Left renal cortex interstitium (tissue), 4 donors: Measurements from ENCODE around the gene DOK5. TPM values are rescaled to one million over a fixed set of nuclear protein-coding genes. Genes with fewer than 3 reads are reported as not detected.

Source experiments
- DNase-seq, 4 donors: peaks; one replicate each; pipeline ENCODE4 v3.0.0-alpha.2; 2013; ENCODE audit warnings: low read depth in 4 of 4, low spot score in 2 of 4, missing footprints in 1 of 4
- polyA plus RNA-seq, 4 donors: library from polyadenylated mRNA; unstranded; fragments of 120-200 nt; gene quantifications; one replicate each; pipeline ENCODE4 v1.2.1, GENCODE V29; 2013; ENCODE audit not compliant: insufficient read length in 4 of 4

The DOK5 gene
- polyA plus RNA-seq, 4 donors = 8.4 to 12.1 (median 8.6) TPM

DNA sequence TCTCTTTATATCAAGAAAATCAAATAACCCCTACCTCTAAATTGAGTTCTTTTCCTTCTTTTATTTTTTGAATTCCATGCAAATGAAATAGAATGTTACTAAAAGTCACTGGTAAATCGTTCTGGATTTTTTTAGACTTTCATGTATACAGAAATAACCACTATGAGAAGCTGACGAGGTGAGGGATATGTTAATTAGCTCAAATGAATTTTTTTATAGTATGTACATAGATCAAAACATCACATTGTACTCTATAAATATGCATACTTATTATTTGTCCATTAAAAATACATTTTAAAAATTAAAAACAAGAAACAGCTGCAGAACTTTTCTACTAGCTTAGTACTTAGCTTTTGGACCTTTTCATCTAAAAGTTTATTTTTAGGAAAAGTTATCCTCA lies 165.4 kb downstream of the DOK5 start:
- DNase-seq = no peak

DNA sequence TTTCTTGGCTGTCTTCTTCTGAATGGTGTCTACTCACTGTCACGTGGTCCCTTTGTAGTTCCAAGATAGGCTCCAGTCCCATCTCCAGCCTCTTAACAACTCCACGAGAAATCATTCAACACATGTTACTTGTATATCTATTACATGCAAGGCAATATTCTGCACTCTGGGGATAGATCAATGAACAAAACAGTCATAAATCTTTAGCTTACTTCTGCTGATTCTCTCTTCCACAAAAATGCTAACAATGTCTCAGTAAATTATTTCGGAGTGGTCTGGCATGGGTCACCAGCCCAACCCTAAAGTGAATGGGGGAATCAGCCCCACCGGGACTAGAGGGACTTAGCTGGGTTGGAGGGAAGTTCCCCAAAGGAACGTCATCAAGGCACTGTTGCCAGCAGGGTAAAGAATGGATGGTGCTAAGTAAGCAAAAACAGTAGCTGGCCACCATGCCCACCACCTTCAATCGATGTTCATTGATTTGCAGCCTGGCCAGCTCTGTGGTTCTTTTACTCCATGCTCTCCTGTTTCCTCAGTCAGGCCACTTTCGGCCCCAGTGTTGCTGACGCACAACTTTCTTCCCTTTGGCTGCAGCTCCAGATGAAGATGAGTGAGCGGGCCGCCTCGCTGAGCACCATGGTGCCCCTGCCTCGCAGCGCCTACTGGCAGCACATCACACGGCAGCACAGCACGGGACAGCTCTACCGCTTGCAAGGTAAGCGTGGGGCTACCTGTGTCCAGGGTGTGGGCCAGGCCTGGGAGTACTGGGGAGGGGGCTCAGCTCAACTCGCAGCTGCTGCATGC lies 167.7 kb downstream of the DOK5 start:
- no peak for DNase-seq

DNA sequence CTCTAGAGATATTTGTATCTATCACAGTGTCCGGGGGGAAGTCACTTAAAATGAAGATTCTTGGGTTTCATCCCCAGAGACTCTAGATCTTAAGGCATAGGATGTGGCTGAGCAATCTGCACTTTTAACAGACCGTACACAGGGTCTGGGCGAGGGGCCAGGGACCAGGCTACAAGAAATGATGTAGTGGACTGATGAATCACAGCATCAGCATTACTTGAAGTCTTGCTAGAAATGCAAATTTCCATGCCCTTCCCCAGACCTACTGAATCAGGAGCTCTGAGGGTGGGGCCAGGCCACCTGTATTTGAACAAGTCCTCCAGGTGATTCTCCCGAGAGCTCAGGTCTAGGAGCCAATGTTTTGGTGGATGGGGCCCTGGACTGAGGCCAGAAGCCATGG lies 168.4 kb downstream of the DOK5 start:
- DNase-seq = no peak

DNA sequence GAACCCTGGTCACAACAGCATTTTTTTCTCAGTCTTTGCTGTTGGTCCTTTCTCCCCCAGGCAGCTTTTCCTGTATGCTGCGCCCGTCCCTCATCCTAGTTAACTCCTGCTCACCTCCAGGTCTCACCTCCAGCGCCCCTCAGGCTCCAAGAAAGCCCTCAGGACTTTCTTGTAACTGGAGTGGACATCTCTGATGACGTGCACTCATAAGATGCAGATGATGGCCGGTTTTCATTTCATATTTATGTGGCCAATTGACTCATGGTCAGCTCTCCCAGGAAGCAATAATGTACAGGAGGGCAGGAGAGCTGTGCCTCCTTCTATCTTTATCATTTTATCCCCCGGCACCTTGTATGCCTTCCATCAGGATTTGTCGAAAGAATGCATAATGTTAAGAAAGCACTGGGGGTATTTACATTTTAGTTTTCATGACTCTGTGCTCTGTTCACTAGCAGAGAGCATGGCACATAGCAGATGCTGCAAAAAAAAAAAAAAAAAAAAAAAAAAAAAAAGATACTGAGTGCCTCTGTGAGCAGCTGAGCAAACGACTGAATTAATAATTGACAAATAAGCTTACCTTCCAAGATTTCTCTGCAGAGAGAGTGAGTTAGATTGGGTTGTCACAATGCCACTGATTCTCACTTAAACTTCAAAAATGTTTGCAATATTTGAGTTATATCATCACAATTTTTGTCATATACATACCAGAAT lies 170.2 kb downstream of the DOK5 start:
- no peak for DNase-seq

DNA sequence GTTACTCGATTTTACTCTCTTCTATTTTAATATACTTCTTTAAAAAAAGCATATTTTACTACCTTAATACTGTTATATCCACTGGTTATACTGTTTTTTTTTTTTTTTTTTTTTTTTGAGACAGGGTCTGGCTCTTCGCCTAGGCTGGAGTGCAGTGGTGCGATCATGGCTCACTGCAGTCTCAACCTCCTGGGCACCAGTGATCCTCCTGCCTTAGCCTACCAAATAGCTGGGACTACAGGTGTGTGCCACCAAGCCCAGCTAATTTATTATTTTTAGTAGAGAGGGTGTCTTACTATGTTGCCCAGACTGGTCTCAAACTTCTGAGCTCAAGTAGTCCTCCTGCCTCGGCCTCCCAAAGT lies 170.7 kb downstream of the DOK5 start:
- no peak for DNase-seq

DNA sequence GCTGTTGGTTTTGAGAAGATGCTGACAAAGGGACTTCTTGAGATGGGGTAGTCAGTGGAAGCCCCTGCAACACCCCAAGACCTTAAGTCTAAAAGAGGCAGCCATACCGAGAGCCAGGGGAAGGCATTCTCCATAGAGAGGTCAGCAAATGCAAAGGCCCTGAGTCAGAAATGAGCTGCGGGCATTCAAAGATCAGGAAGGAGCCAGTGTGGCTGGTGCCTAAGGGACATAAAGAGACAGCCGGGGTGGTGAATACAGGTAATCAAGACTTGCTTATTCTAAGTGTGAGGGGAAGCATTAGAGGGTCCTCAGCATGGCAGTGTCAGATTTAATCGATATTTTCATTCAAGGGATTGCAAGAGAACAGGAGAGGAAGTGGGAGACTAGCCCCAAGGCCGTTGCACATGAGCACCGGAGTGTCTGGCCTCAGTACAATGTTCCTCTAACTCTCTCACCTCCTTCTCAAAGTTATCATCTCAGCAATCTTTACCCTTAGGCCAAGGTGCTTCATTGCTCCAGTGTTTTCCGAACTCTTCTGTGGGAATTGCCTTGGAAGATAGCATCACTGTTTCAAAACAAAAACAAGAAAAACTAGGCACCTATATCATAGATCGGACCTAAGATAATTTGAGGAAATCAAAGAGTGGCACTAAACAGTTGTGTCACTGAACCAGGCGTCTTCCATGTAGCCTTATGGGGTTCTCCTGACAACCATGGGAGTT lies 173.2 kb downstream of the DOK5 start:
- DNase-seq = no peak

DNA sequence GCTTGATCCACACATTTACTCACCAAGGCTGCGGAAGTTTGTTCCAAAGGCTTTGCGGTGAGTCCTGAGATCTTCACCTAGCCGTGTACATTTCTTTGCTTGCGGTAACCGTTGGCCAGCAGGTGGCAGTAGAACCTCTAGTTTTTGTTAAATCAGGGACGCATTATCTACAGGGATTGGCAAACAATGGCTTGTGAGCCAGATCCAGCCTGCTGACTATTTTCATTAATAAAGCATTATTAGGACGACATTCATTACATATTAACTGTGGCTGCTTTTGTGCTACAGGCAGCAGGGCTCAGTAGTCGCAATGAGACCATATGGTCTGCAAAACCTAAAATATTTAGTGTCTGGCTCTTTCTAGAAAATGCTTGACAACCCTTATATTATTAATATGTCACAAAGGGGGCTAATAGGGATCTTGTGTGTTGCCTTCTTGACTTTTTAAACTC lies 174.1 kb downstream of the DOK5 start:
- DNase-seq = peak in 3 of 4 donors; percentile 64 to 85 (median 68)

DNA sequence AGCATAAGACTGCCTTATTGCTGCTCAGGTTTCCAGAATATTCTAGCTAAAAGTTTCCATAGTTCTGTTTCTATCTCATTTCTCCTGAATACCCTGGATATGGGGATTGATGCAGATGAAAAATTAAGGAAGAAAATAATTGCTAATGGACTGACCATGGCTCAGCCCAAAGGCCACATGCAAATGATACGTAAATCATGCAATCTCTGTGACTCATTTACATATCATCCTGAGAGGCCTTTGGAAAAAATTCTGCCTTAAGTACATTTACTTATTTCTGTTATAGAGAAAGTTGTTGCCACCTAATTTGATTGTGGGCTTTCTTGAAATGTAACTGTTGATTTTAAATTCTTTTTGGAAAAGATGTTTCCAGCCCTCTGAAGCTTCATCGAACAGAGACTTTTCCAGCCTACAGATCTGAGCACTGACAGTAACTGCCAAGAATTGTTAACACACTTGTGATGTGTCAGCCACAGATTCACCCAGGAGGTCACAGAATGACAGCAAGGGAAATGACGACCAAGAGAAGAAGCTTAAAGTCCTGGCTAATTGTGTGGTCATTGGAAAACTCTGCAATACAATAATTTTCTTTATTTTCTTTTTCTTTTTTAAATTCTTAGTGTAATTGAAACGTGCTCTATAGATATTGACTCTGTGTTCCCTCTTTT lies 174.8 kb downstream of the DOK5 start:
- no peak for DNase-seq

DNA sequence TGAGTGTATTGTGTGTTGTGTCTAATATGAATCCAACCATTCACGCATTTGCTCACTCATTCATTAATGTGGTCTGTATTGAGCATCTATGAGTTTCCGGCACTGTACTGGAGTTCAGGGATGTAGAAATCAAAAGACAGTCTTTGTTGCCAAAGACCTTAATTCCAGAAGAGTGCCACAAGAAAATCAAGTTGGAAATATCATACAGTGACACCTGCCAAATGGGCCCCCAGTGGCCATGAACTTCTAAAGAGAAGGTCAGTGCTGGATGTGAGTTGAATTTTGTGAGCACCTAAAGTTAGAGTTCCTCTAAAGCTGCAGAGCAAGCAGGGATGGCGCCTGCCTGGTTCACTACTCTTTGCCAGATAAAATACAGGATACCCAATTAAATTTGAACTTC lies 175.9 kb downstream of the DOK5 start:
- no peak for DNase-seq

DNA sequence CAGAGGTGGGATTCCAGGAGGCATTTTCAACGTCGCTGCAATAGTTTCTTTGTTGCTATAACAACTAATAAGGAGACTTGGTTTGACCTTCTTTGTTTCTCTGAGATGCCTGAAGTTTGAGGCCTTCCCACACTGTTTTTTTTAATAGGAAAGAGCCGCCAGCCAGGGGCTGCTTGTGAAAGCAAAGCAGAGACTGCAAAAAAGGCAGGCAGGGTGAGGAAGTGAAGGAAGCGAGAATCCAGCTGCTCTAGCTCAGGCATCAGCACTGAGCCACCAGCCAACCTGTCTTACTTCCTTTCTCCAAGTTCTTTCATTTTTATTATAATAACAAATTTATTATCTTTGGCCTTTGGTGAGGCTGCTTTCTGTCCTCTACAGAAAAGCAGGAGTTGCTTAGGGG lies 179.1 kb downstream of the DOK5 start:
- DNase-seq = no peak

DNA sequence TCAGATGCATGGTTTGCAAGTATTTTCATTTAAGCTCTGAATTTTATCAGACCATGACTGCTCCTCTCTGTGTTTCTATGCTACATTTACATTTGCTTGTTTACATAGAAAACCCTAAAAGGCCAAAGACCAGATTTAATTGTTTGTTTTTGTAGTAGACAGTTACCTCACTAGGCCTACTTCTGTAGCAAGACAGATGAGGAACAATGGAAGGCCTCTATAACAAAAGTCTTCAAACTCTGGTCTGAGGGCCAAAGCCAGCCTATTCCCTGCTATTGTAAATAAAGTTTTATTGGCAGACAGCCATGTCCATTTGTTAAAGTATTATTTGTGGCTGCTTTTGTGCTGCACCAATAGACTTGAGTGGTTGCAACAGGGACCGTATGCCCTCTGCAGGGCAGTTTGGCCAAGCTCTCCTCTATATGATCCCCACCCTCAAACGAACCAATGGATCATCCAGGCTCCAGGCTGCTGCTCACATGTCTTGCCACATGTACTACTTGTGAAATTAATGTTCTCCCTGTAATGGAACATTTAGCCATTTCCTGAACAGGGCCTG lies 182.0 kb downstream of the DOK5 start:
- DNase-seq = no peak

DNA sequence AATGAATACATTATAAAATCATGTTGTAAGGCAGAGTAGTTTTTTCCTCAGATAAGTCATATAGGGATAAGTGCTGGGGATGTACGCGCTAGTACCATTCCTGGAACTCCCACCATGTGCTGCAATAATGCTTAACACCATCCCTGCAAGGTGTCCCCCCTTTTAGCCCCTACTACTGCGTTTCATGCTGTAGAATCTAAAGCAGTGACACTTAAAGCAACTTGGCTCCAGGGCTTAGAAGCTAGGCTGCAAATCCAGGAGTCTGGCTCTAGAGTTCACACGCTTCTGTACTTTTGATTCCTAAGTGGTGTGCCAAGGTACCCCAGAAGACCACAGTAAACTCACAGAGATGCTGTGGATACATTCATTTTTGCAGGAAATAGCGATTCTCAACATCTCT lies 183.1 kb downstream of the DOK5 start:
- no peak for DNase-seq

DNA sequence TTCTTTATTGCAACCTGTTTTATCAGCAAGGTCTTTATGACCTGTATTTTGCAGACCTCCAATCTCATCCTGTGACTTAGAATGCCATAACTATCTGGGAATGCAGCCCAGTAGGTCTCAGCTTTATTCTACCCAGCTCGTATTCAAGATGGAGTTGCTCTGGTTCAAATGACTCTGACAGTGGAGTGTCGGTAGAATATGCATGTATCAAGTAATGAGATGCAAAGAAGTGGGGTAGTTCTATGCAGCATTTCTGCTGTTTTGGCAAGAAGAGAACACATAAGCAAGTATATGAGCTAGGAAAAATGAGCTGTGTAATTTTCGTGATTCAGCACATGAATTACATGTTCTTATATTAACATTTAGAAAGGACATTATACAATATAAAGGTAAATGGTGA lies 185.9 kb downstream of the DOK5 start:
- DNase-seq = no peak

DNA sequence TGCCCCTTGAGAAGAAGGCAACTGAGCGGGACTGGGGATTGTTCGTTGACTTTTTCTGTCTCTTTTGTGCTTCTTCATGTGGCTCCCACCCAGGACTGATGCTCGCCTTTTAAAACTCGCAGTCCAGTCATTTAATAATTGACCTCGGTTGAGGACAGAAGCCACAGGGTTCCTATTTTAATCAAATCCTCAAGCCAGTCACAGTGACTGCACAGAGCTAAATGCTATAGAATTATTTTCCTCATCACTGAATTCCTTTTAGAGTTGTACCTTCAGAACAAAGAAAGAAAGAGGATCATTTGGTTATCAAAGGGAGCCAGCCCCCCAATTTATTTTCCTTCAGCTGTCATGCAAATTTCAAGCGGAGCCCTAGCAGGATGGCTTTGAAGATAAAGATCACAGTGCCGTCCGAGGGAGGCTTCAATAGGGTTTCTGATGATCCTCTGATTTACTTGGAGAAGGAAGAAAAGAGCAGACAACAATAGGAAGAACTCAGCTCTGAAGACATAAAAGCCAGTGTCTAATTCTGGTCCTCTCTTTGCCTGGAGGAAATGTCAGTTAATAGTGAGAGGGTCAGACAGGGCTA lies 186.6 kb downstream of the DOK5 start:
- DNase-seq = no peak

DNA sequence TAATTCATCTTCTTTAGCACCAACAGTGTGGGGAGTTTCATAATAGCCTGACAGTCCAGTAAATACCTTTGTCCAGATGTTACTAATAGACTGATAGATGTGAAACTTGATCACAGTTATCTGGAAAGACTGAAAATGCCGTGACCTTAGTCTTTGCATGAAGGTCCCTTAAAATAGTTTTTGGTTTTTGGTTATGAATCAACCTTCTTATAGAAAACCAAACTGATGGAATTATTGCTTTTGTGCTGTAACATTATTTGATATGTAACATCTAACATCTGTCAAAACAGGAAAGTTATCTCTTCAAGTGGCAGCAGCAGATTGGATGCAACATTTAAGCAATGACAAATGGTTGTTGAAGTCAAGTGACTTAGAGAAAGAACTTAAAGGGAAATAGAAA lies 190.4 kb downstream of the DOK5 start:
- DNase-seq = no peak

DNA sequence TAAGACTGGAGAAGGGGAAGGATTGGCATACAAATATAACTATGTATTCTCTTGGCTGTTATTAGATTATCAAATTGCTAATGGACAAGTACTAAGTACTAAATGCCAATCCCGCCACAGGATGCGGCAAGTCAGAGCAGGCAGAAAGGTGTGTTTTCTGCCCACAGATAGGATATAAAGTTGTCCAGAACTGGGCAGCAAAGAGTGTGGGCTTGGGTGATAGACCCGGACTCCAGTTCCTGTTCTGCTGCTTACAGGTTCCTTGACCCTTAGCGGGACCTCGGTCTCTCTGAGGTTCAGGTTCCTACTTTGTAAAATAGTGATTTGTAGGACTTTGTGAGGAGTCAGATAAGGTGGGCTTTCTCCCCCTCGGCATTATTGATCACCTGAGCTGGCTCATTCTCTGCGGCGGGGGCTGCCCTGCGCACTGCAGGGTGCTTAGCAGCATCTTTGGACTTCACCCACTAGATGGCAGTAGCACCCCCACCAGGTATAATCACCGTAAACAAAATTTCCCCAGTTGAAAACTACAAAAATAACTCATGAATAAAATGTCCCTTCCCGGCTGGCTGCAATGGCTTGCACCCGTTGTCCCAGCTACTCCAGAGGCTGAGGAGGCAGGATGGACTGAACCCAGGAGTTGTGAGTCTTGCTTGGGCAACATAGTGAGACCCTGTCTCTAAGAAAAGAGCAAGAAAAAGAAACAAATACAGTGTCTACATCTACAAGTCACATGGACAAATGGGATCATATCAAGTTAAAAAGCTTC lies 193.1 kb downstream of the DOK5 start:
- no peak for DNase-seq

DNA sequence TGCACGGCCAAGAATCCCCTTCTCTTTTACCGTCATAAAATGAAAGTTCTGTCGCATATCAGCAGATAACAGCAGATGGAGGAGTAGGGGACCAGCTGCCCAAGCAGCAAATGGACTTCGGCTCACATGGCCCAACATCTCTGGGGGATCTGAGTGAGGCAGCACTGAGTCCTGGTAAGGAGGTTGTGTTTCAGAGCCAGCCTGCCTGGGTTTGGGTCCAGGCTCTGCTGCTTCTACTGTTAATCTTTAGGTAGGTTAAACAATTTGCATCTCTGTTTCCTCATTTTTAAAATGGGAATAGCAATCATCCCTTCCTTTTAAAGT lies 193.6 kb downstream of the DOK5 start:
- no peak for DNase-seq

DNA sequence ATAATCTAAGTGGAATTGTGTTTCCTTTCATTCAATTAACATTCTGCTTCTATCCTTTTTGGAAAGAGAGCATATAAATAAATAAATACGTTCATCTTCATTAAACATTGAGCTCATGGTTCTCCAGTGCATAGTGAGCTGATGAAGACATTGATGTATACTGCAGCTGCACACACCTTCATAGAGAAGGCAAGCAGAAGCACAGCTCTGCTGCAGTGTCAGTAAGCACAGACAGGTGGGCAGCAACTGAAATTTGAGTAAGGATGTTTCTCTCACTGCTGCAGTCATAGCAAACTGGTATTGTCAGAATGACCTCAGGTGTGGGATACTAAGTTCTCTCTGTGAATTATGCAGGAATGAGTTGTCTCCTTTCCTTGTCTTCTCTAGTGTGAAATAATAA lies 202.9 kb downstream of the DOK5 start:
- no peak for DNase-seq

DNA sequence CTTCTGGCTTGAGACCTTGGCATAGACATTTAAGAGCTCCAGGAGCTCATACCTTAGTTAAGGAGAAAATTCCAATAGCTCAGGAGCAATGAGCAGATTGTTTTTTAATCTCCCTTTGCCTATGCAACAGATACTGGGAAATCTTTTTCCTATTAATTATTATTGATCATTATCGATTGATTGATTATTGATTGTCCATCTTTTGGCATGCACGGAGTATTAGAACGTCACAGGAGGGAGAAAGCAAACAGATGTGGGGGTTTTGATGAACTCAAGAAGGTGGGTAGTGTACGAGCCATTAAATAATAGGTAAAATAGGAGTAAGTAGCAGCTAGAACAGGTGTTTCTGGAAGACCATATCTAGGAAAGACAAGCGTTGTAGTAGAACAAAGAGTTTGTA lies 205.0 kb downstream of the DOK5 start:
- DNase-seq = no peak
